ENCODE measurements around the gene CRB3.
"Not testable (repeated sequence)": the region's sequence is repeated elsewhere in the genome, so short reads cannot be mapped to it uniquely, and the experiment has no call there.

Gene CRB3

GRCh38 chr19:6491802-6492592 is 27.9 kb downstream of the CRB3 start:
- DNase-seq (ENCODE audit: low read depth, low spot score): no peak

DNA sequence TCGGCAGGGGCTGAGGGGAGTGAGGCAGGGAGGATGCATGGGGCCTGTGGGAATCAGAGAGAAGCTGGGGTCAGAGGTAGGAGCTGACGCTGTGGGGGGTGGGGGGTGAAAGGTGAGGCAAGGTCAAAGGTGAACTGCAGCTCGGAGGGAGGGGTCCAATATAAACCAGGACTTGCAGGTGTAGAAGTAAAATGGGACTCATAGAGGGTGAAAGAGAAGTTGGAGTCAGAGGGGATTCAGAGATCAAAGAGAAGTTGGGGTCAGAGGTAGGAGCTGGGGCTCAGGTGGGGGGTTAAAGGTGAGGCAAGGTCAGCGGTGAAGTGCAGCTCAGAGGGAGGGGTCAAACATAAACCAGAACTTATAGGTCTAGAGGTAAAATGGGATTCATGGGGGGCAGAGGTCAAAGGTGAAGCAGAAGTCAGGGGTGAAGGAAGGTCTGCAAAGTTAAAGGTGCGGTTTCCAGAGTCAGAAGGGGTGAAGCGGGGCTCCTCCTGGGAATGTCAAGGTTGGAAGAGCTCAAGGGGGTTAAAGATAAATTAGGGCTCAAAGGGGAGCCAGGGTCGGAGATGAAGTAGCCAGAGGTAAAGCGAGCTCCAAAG is 30.5 kb downstream of the CRB3 start:
- DNase-seq (ENCODE audit: low read depth, low spot score): no peak

GRCh38 chr19:6495947-6496346 is 31.9 kb downstream of the CRB3 start:
- no peak for DNase-seq (ENCODE audit: low read depth, low spot score)

DNA sequence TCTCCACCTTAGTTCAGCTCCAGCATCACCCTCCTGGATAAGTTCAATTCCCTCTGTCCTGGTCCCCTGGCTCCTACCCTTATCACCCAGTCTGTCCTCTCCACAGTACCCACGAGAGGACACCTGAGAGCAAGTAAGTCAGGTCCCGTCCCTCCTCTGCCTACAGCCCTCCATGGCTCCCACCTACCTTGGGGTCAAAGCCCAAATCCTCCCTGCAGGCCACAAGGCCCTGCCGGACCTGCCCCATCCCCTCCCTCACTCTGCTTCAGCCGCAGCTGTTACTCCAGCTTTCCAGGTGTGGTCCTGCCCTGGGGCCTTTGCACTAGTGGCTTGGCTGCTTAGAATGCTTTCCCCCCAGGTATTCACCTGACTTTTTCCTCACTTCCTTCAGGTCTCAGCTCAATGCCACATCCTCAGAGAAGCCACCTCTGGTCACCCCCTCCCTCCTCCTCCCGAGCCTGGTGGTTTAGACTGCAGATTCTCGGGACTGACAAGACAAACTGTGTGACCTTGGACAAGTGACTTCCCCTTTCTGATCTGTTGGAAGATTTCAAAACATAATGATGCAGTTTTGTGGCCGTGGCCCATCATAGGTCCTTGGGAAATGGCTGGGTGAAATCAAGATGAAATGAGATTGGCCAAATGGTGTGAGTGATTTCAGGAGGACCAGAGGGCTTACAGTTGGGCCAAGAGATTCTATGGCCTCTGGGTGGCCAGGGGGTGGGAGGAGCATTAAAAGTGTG is 34.4 kb downstream of the CRB3 start:
- DNase-seq (ENCODE audit: low read depth, low spot score): no peak

- no peak for DNase-seq (ENCODE audit: low read depth, low spot score)
Measured at GRCh38 chr19:6499052-6499790, 35.1 kb downstream of the CRB3 start.

GRCh38 chr19:6500837-6501739 is 37.0 kb downstream of the CRB3 start:
- no peak for DNase-seq (ENCODE audit: low read depth, low spot score)

- no peak for DNase-seq (ENCODE audit: low read depth, low spot score)
Measured at GRCh38 chr19:6501740-6502648, 37.9 kb downstream of the CRB3 start, which contains the start of gene TUBB4A. TUBB4A (minus strand) TSS chr19:6502309; CDS start chr19:6502212, 97 bp downstream.

GRCh38 chr19:6503407-6504201 is 39.5 kb downstream of the CRB3 start:
- no peak for DNase-seq (ENCODE audit: low read depth, low spot score)

- DNase-seq (ENCODE audit: low read depth, low spot score): not testable (repeated sequence)
Measured at GRCh38 chr19:6508028-6508771, 44.1 kb downstream of the CRB3 start.

- no peak for DNase-seq (ENCODE audit: low read depth, low spot score)
Measured at GRCh38 chr19:6509118-6509971, 45.3 kb downstream of the CRB3 start.

DNA sequence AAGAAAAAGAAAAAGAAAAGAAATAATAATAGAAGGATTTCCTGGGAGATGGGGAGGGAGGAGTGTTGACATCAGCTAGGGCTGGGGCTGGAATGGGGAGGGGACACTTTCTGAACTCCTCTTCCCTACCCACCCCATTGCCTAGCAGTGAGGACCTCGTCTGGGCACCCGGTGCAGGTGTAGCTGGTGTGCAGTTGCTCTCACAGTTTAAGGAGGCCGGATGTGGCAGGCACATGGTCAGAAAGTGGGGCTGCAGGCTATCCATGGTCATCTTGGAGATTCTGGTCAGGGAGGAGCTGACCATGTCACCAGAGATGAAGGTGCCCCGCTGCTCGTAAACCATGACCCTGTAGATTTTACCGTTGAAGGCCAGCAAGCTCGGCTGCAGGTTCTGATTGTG is 46.5 kb downstream of the CRB3 start:
- DNase-seq (ENCODE audit: low read depth, low spot score): no peak

- no peak for DNase-seq (ENCODE audit: low read depth, low spot score)
Measured at GRCh38 chr19:6514089-6514488, 50.0 kb downstream of the CRB3 start.

- DNase-seq (ENCODE audit: low read depth, low spot score): no peak
Measured at GRCh38 chr19:6514926-6515544, 51.0 kb downstream of the CRB3 start.

- DNase-seq (ENCODE audit: low read depth, low spot score): peak; percentile 28
Measured at GRCh38 chr19:6516018-6516658, 52.1 kb downstream of the CRB3 start.

Data from activated CD4-positive, CD25-positive, alpha-beta regulatory T cell treated with anti-CD3 and anti-CD28 coated beads, Interleukin-2, amount 50 U/mL, for 16 hours (primary cell).